HepG2 (cell line): ENCODE results near the gene RTEL1. TPM values are rescaled to one million over a fixed set of nuclear protein-coding genes. Genes with fewer than 3 reads are reported as not detected.

Experiments
- DRAP1 ChIP-seq: IDR thresholded peaks from 2 replicates; pipeline ENCODE4 v1.6.1; 2016; ENCODE audit warnings: missing genetic modification reagents, missing compliant biosample characterization
- GMEB1 ChIP-seq: sonication (generic); formaldehyde crosslinking; IDR thresholded peaks from 2 replicates; pipeline ENCODE4 v1.5.1; 2020; ENCODE audit warnings: missing genetic modification reagents, mild to moderate bottlenecking, borderline replicate concordance
- MED8 ChIP-seq: sonication (generic); formaldehyde crosslinking; IDR thresholded peaks from 2 replicates; pipeline ENCODE4 v1.8.1; 2023; ENCODE audit warnings: mild to moderate bottlenecking, missing genetic modification reagents; ENCODE audit not compliant: insufficient replicate concordance
- SIX4 ChIP-seq: sonication (generic); formaldehyde crosslinking; IDR thresholded peaks from 2 replicates; pipeline ENCODE4 v1.4.0; 2020; ENCODE audit warnings: missing genetic modification reagents
- SNAPC4 ChIP-seq: sonication (generic); formaldehyde crosslinking; IDR thresholded peaks from 2 replicates; pipeline ENCODE4 v1.4.0; 2020; ENCODE audit warnings: mild to moderate bottlenecking, missing genetic modification reagents
- TIGD3 ChIP-seq: sonication (generic); formaldehyde crosslinking; IDR thresholded peaks from 2 replicates; pipeline ENCODE4 v1.5.1; 2020; ENCODE audit warnings: mild to moderate bottlenecking, missing genetic modification reagents, borderline replicate concordance
- USF2 ChIP-seq, 2 experiments: sonication (generic) in 1 of 2; formaldehyde crosslinking in 1 of 2; IDR thresholded peaks; 2 replicates each; pipeline versions ENCODE4 v1.5.1 to v1.6.1; 2011 to 2020; ENCODE audit warnings: borderline replicate concordance in 1 of 2, low read depth in 1 of 2, low read length in 1 of 2, mild to moderate bottlenecking in 1 of 2, missing genetic modification reagents in 1 of 2, moderate library complexity in 1 of 2
- ZNF331 ChIP-seq: sonication (generic); formaldehyde crosslinking; IDR thresholded peaks from 2 replicates; pipeline ENCODE4 v1.4.0; 2020; ENCODE audit warnings: missing genetic modification reagents
- ZNF337 ChIP-seq: sonication (generic); formaldehyde crosslinking; IDR thresholded peaks from 2 replicates; pipeline ENCODE4 v1.5.1; 2020; ENCODE audit warnings: missing genetic modification reagents, low read depth, mild to moderate bottlenecking, borderline replicate concordance
- polyA plus RNA-seq, 8 experiments: library from polyadenylated mRNA; depleted of rRNA in 3 of 8; stranded (reverse) in 7 of 8; unstranded in 1 of 8; fragments of >200 nt; fragmentation: Illumina TruSeq in 4 of 8; extraction: Trizol in 4 of 8; gene quantifications; 2 replicates each; pipeline versions ENCODE4 v1.2.1 to v1.2.3, GENCODE V29; 2011 to 2016; ENCODE audit warnings: low read depth in 4 of 8, missing spikeins in 1 of 8, mixed read lengths in 1 of 8; ENCODE audit not compliant: insufficient read depth in 1 of 8
- total RNA-seq, 5 experiments: library from RNA; depleted of rRNA; stranded (reverse); fragments of >200 nt; fragmentation: Illumina TruSeq; extraction: Trizol; gene quantifications; 2 replicates each; pipeline ENCODE4 v1.2.3, GENCODE V29; 2016; ENCODE audit warnings: low read depth in 1 of 5
- TF ChIP-seq, protein P1 (sequence below): sonication (generic); formaldehyde crosslinking; IDR thresholded peaks from 2 replicates; pipeline ENCODE4 v1.5.0; 2020; ENCODE audit warnings: mild to moderate bottlenecking, missing genetic modification reagents, borderline replicate concordance
- TF ChIP-seq, protein P2 (sequence below): IDR thresholded peaks from 2 replicates; pipeline ENCODE4 v1.6.1; 2016; ENCODE audit warnings: mild to moderate bottlenecking, missing biosample characterization, missing genetic modification reagents

The RTEL1 gene
- total and polyA plus RNA-seq, 2 of the 13 experiments (the other 11 are each of a cell fraction or from before 2014, with no cell fraction given): 21.8 to 36.4 TPM

GRCh38 chr20:63658749-63659187 is 656 bp downstream of the RTEL1 start (continued):
- TF ChIP-seq, protein P1, sequence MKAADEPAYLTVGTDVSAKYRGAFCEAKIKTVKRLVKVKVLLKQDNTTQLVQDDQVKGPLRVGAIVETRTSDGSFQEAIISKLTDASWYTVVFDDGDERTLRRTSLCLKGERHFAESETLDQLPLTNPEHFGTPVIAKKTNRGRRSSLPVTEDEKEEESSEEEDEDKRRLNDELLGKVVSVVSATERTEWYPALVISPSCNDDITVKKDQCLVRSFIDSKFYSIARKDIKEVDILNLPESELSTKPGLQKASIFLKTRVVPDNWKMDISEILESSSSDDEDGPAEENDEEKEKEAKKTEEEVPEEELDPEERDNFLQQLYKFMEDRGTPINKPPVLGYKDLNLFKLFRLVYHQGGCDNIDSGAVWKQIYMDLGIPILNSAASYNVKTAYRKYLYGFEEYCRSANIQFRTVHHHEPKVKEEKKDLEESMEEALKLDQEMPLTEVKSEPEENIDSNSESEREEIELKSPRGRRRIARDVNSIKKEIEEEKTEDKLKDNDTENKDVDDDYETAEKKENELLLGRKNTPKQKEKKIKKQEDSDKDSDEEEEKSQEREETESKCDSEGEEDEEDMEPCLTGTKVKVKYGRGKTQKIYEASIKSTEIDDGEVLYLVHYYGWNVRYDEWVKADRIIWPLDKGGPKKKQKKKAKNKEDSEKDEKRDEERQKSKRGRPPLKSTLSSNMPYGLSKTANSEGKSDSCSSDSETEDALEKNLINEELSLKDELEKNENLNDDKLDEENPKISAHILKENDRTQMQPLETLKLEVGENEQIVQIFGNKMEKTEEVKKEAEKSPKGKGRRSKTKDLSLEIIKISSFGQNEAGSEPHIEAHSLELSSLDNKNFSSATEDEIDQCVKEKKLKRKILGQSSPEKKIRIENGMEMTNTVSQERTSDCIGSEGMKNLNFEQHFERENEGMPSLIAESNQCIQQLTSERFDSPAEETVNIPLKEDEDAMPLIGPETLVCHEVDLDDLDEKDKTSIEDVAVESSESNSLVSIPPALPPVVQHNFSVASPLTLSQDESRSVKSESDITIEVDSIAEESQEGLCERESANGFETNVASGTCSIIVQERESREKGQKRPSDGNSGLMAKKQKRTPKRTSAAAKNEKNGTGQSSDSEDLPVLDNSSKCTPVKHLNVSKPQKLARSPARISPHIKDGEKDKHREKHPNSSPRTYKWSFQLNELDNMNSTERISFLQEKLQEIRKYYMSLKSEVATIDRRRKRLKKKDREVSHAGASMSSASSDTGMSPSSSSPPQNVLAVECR (CRISPR knock-in tag): peak; percentile 75; the same call in 1 of the 2 replicates
- TF ChIP-seq USF2 (IDR thresholded peaks at IDR 0.05; ENCODE audit: low read depth, low read length) (no peak), USF2 (CRISPR knock-in tag; IDR thresholded peaks at IDR 0.05; ENCODE audit: borderline replicate concordance) (0 out of 2 replicates have a peak, but pooled peaks have one; percentile 25), GMEB1 (CRISPR knock-in tag) (peak; percentile 12; the same call in 1 of the 2 replicates), ZNF337 (CRISPR knock-in tag) (no peak), ZNF331 (CRISPR knock-in tag) (no peak), SIX4 (CRISPR knock-in tag) (no peak), MED8 (CRISPR knock-in tag) (peak; percentile 36), SNAPC4 (CRISPR knock-in tag) (no peak), DRAP1 (CRISPR knock-in tag) (0 out of 2 replicates have a peak, but pooled peaks have one; percentile 12), TIGD3 (CRISPR knock-in tag) (peak; percentile 75; the same call in 1 of the 2 replicates)
- TF ChIP-seq, protein P2, sequence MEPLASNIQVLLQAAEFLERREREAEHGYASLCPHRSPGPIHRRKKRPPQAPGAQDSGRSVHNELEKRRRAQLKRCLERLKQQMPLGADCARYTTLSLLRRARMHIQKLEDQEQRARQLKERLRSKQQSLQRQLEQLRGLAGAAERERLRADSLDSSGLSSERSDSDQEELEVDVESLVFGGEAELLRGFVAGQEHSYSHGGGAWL: peak; percentile 2; the same call in 1 of the 2 replicates
